Measurements from ENCODE around the gene FOXM1. TPM values are rescaled to one million over a fixed set of nuclear protein-coding genes. Genes with fewer than 3 reads are reported as not detected.

The FOXM1 gene
- total RNA-seq, 4 donors from 2014 or later = 1.6 to 5.2 (median 2.2) TPM; not detected in 1

DNA sequence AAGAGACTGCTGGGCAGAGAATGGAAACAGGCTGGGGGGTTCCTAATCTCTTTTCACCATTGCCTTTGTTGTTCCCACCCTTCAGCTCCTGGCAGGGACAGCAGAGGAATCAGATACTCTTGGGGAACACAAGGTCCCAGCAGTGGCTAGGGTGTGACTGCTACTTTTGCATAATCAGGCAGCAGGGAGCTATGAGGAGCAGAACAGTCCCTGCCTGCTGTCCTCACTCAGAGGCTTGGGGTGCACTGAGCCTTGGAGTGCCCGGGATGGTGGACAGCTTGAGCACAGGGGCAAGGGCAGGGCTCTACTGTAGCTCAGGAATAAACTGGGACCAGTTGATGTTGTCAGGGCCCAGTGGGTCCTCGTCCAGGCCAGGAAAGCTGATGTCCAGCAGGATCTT, 18.6 kb downstream of the FOXM1 start:
- Histone ChIP-seq H3K27ac (no peak overlapping the region), H3K4me1 (peaks cover 0 to 23% (median 14%) of the 10 kb centered on the region in 4 donors), H3K4me3 (no peak overlapping the region), H3K9me3 (no peaks in the 10 kb centered on the region), H3K27me3 (no peaks in the 10 kb centered on the region), H3K36me3 (no peaks in the 10 kb centered on the region)
- no peak for DNase-seq
- 92% methylated on average over 2 of the region's 2 CpGs; no CpG with 5 or more reads in 1 of the 2 donors for WGBS, 2 donors (ENCODE audit: low coverage in 1 of 2)
- intact Hi-C loops (cut with DNase I; ENCODE audit: low total_unique reads) (loop anchor here (5.0 to 10.0 kb wide), 2 partner anchors 86 to 184 kb away; no protein-coding TSS in a partner anchor), in situ Hi-C loops (cut with MboI; ENCODE audit: low pct_ligation_motif_present in 1 of 4, low pct_unique_long_range_greater_than_20kb in 1 of 4, low sequenced_read_pairs in 3 of 4) (loop anchor here (25.0 kb wide), 1 partner anchor 179 kb away; no protein-coding TSS in a partner anchor)
- TF ChIP-seq EP300 (IDR thresholded peaks at IDR 0.05; ENCODE audit: low read depth) (no peak), CTCF (IDR thresholded peaks at IDR 0.05) (no peak), POLR2A (IDR thresholded peaks at IDR 0.05) (no peak), POLR2AphosphoS5 (IDR thresholded peaks at IDR 0.05) (no peak)

GRCh38 chr12:2857576-2857975, 19.4 kb downstream of the FOXM1 start:
- H3K9me3 ChIP-seq = no peaks in the 10 kb centered on the region
- in situ Hi-C loops (cut with MboI; ENCODE audit: low pct_ligation_motif_present in 1 of 4, low pct_unique_long_range_greater_than_20kb in 1 of 4, low sequenced_read_pairs in 3 of 4) = loop anchor here (25.0 kb wide), 1 partner anchor 180 kb away; no protein-coding TSS in a partner anchor
- H3K27me3 ChIP-seq = no peaks in the 10 kb centered on the region
- H3K4me1 ChIP-seq = peaks cover 0 to 23% (median 14%) of the 10 kb centered on the region in 4 donors
- TF ChIP-seq POLR2AphosphoS5 (IDR thresholded peaks at IDR 0.05) = no peak
- no peak for TF ChIP-seq EP300 (IDR thresholded peaks at IDR 0.05; ENCODE audit: low read depth)
- no peak for TF ChIP-seq CTCF (IDR thresholded peaks at IDR 0.05)
- TF ChIP-seq POLR2A (IDR thresholded peaks at IDR 0.05) = no peak
- no peak overlapping the region for H3K27ac ChIP-seq
- H3K4me3 ChIP-seq = no peak overlapping the region
- H3K36me3 ChIP-seq = no peaks in the 10 kb centered on the region
- 93 to 100% methylated on average over 5 to 7 of the region's 7 CpGs for WGBS, 2 donors (ENCODE audit: low coverage in 1 of 2)
- intact Hi-C loops (cut with DNase I; ENCODE audit: low total_unique reads) = loop anchor here (5.0 to 10.0 kb wide), 2 partner anchors 87 to 185 kb away; no protein-coding TSS in a partner anchor
- DNase-seq = no peak

- Histone ChIP-seq H3K9me3 (no peaks in the 10 kb centered on the region), H3K36me3 (no peaks in the 10 kb centered on the region), H3K27ac (no peak within 1 kb of the TSS), H3K27me3 (no peaks in the 10 kb centered on the region), H3K4me3 (no peak within 1 kb of the TSS), H3K4me1 (peaks cover 0 to 23% (median 14%) of the 10 kb centered on the region in 4 donors)
- WGBS, 2 donors (ENCODE audit: low coverage in 1 of 2) = 74% methylated on average over 3 of the region's 3 CpGs; no CpG with 5 or more reads in 1 of the 2 donors
- in situ Hi-C loops (cut with MboI; ENCODE audit: low pct_ligation_motif_present in 1 of 4, low pct_unique_long_range_greater_than_20kb in 1 of 4, low sequenced_read_pairs in 3 of 4) = loop anchor here (25.0 kb wide), 1 partner anchor 180 kb away; no protein-coding TSS in a partner anchor
- intact Hi-C loops (cut with DNase I; ENCODE audit: low total_unique reads) = loop anchor here (5.0 to 10.0 kb wide), 2 partner anchors 88 to 185 kb away; no protein-coding TSS in a partner anchor
- DNase-seq = no peak
- TF ChIP-seq POLR2A (IDR thresholded peaks at IDR 0.05) = no peak
These were observed 19.9 kb downstream of the FOXM1 start, which contains the start of gene TEX52 for GRCh38 chr12:2857021-2857431. TSS of gene TEX52 (minus strand) at chr12:2857039. CDS start at chr12:2857026, 13 bp downstream.

- no peak for TF ChIP-seq CTCF (IDR thresholded peaks at IDR 0.05)
- no peak for TF ChIP-seq POLR2A (IDR thresholded peaks at IDR 0.05)
- no peaks in the 10 kb centered on the region for H3K27me3 ChIP-seq
- peaks cover 0 to 23% (median 14%) of the 10 kb centered on the region in 4 donors for H3K4me1 ChIP-seq
- DNase-seq = no peak
- no peaks in the 10 kb centered on the region for H3K9me3 ChIP-seq
- H3K4me3 ChIP-seq = no peak overlapping the region
- intact Hi-C loops (cut with DNase I; ENCODE audit: low total_unique reads) = loop anchor here (1.0 to 10.0 kb wide), 3 partner anchors 19 to 186 kb away; no protein-coding TSS in a partner anchor
- in situ Hi-C loops (cut with MboI; ENCODE audit: low pct_ligation_motif_present in 1 of 4, low pct_unique_long_range_greater_than_20kb in 1 of 4, low sequenced_read_pairs in 3 of 4) = loop anchor here (25.0 kb wide), 1 partner anchor 181 kb away; no protein-coding TSS in a partner anchor
- no peak overlapping the region for H3K27ac ChIP-seq
- H3K36me3 ChIP-seq = no peaks in the 10 kb centered on the region
- 88% methylated on average over 3 of the region's 3 CpGs; no CpG with 5 or more reads in 1 of the 2 donors for WGBS, 2 donors (ENCODE audit: low coverage in 1 of 2)
These were observed 20.9 kb downstream of the FOXM1 start for GRCh38 chr12:2856051-2856450.

Data from transverse colon (tissue), 4 donors.